NCI-H2196 treated with DMSO at 0.1 percent for 48 hours (cell line): ENCODE measurements around the gene POU6F2.
"Not testable (repeated sequence)": the region's sequence is repeated elsewhere in the genome, so short reads cannot be mapped to it uniquely, and the experiment has no call there.

Source experiments
- DNase-seq: peaks from one replicate; lab custom pipeline; 2025; ENCODE audit not compliant: unreplicated experiment; lab: John Stamatoyannopoulos, UW

Gene POU6F2, protein sequence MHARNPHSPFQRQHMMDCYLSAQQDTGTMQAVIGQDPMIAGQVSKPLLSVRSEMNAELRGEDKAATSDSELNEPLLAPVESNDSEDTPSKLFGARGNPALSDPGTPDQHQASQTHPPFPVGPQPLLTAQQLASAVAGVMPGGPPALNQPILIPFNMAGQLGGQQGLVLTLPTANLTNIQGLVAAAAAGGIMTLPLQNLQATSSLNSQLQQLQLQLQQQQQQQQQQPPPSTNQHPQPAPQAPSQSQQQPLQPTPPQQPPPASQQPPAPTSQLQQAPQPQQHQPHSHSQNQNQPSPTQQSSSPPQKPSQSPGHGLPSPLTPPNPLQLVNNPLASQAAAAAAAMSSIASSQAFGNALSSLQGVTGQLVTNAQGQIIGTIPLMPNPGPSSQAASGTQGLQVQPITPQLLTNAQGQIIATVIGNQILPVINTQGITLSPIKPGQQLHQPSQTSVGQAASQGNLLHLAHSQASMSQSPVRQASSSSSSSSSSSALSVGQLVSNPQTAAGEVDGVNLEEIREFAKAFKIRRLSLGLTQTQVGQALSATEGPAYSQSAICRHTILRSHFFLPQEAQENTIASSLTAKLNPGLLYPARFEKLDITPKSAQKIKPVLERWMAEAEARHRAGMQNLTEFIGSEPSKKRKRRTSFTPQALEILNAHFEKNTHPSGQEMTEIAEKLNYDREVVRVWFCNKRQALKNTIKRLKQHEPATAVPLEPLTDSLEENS

GRCh38 chr7:38977685-38978084, at the start of gene POU6F2:
Gene POU6F2, plus strand, starts transcription at chr7:38977909. Its CDS starts 45 bp downstream, at chr7:38977954.
- DNase-seq = no peak

- no peak for DNase-seq
These were observed 49.2 kb upstream of the POU6F2 start for GRCh38 chr7:38928506-38928905.

- no peak for DNase-seq
These were observed 48.1 kb upstream of the POU6F2 start for GRCh38 chr7:38929460-38930171.

GRCh38 chr7:38932509-38933168, 45.1 kb upstream of the POU6F2 start:
- no peak for DNase-seq

DNA sequence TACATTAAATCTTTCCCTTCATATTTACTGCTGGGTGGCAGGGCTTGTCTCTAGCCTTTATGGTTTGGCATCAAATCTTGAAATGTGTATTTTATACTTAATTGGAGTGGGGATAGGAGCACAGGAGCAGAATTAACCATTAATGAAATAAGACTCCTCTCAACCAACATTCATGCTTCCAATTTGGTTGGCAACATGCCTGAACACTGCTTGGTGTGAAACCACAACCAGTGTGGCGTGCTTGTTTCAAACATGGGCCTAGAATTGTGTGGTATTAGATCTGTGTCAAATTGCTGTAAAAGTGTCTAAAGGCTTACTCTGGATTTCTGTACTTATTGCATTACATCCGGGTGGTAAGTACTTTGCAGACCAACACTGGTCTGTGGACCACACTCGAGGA, 43.7 kb upstream of the POU6F2 start:
- no peak for DNase-seq

GRCh38 chr7:38934536-38934935, 43.2 kb upstream of the POU6F2 start:
- no peak for DNase-seq

GRCh38 chr7:38936641-38937040, 41.1 kb upstream of the POU6F2 start:
- no peak for DNase-seq

GRCh38 chr7:38938001-38938485, 39.7 kb upstream of the POU6F2 start:
- DNase-seq = no peak

DNA sequence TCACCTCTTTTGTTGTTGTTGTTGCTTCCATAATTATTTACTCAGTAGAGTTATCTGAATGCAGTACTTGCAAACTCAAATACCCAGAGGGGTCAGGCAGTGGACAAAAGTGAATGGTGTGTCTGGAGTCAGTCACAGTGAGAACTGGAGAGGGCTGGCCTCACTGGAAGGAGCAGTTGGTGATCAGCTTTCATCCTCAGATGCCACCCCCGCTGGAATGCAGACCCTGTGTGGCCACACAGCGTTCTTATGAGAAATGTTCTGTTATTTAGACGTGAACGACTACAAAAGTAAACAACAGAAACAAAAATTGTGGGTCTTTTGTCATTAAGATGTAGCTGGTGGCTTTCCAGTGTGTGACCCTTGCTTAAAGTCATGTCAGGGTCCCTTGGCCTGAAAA, 39.1 kb upstream of the POU6F2 start:
- DNase-seq = no peak

- DNase-seq = no peak
These were observed 36.9 kb upstream of the POU6F2 start for GRCh38 chr7:38940774-38941173.

GRCh38 chr7:38942431-38943051, 35.2 kb upstream of the POU6F2 start:
- no peak for DNase-seq

DNA sequence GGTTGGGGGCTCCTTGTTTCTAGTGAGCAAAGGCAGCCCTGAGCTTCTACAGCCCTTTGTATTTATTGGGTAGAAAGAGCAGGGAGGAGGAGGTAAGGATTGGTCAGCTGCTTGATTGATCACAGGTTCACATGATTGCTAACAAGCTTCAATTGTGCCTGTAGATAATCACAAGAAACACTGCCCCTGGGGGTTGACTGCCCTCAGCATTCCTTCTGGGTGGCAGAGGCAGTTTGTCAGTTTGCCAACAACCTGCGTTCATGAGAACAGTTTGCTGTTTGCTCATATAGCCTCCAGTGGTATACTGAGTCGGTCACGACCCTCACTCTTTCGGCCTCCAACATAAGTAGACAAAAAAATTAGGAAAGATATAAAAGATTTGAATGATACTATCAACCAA, 30.2 kb upstream of the POU6F2 start:
- not testable (repeated sequence) for DNase-seq

GRCh38 chr7:38950309-38950708, 27.4 kb upstream of the POU6F2 start:
- no peak for DNase-seq

DNA sequence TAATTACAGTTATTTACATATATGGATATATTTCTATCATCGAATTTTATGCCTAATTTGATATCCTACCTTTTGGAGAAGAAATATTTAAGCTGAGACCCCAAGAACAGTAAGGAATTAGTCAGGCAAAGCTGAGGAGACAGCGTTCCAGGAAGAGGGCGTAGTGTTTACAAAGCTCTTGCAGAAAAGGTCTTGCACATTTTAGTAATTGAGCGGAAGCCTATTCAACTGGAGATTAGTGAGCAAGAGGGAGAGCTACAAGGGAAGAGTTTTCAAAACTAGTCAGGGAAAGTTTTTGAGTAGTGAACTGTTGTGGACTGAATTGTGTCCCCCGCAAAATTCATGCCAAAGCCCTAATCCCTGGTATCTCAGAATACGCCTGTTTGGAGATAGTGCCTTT, 26.5 kb upstream of the POU6F2 start:
- no peak for DNase-seq

- no peak for DNase-seq
These were observed 24.5 kb upstream of the POU6F2 start for GRCh38 chr7:38953227-38953626.

DNA sequence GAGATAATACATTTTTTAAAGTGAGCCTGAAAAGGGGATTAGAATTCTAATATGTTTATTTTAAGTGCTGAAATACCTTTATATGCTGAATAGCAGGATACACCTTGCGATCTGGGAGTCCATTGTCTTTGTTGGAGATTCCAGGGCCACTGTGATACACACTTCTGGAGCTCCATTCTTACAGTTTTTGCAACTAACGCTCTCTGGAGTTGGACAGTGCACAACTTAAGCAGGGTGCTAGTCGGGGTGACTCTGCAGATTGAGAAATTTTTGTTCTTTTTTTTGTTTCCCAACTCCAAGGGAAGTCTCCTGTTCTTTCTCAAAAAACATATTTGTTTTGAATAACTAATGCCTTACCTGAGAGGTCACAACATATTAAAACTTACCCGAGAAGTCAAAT, 23.7 kb upstream of the POU6F2 start:
- no peak for DNase-seq

GRCh38 chr7:38955892-38956291, 21.8 kb upstream of the POU6F2 start:
- DNase-seq = no peak

GRCh38 chr7:38962028-38962427, 15.7 kb upstream of the POU6F2 start:
- no peak for DNase-seq

DNA sequence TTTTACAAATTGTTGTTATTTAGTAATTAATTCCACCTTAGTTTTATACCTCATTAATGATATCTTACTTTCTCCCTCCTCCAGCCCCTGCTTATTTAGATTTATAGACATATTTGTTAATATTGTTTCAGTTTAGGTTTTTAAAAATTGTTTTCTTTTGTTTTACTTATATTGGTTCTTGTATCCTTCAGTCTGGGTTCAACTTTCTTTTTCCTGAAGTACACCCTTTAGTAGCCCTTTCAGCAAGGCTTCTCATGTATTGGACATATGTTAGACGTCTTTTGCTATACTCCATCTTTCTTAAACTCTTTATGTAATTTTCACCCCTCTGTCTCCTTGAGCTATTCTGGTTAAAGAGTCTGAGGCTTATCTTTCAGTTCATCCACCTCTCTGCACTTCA, 12.8 kb upstream of the POU6F2 start:
- no peak for DNase-seq

- DNase-seq = no peak
These were observed 3.9 kb upstream of the POU6F2 start for GRCh38 chr7:38973760-38974159.

- no peak for DNase-seq
These were observed 1.7 kb upstream of the POU6F2 start for GRCh38 chr7:38975944-38976392.
